Left renal pelvis (tissue), 4 donors: ENCODE measurements around the gene BRI3. TPM values are rescaled to one million over a fixed set of nuclear protein-coding genes. Genes with fewer than 3 reads are reported as not detected.

Experiments used
- DNase-seq, 4 donors: peaks; one replicate each; pipeline ENCODE4 v3.0.0-alpha.2; 2013; ENCODE audit warnings: low read depth in 4 of 4, low spot score in 3 of 4
- polyA plus RNA-seq, 4 donors: library from polyadenylated mRNA; unstranded; fragments of 120-200 nt; gene quantifications; one replicate each; pipeline ENCODE4 v1.2.1, GENCODE V29; 2013; ENCODE audit not compliant: insufficient read length in 4 of 4

The BRI3 gene
- polyA plus RNA-seq, 4 donors, result 81.7 to 109 (median 96.0) TPM

DNA sequence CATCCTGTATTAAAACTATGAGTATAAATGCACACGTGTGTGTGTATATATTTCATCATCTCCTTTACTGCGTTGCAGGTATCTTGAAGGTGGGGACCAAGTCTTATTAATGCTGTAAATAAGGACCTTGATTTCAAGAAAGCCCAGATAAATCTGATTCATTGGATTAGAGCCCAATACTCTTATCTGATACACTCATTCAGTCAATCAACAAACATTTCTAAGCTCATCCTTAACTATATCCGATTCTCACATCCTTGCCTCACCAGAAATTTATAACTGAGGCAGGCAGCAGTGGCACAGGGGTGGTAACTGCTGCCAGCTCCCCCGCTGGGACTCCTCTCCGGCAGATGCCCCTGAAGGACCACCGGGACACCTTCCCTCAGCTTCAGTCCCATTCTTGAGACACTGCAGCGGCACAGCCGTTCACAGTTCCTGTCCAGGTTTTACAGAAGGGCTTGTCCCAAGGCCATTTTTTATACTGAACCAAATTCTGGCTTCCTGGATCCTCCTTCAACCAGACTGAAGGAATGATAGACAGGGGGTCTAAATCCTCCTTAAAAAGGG is 54.0 kb downstream of the BRI3 start:
- DNase-seq, result no peak

DNA sequence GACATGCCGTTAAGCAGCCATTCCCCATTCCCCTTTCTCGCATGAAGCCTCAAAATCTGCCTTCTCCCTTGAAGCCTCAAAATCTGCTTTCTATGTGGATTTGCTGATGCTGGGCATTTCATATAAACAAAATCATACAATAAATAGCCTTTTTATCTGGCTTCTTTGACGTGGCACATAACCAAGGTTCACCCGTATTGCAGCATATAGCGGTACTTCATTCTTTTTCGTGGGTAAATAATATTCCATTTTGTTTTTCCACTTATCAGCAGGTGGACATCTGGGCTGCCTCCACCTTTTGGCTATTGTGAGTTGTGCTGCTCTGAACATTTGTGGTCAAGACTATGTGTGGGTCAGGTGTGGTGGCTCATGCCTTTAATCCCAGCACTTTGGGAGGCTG is 57.0 kb downstream of the BRI3 start:
- no peak for DNase-seq

DNA sequence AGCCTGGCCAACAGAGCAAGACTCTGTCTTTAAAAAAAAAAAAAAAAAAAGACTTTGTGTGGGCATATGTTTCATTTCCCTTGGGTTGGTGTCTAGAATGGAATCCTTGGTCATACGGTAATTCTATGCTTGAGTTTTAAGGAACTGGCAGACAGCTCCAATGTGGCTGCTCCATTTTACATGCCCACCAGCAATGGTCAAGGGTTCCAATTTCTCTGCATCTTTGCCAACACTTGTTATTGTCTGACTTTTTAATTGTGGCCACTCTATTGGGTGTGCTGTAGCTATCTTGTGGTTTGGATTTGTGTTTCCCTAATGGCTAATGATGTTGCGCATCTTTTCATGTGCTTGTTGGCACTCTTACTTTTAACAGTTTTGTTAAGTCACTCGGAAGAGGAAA is 57.6 kb downstream of the BRI3 start:
- no peak for DNase-seq

DNA sequence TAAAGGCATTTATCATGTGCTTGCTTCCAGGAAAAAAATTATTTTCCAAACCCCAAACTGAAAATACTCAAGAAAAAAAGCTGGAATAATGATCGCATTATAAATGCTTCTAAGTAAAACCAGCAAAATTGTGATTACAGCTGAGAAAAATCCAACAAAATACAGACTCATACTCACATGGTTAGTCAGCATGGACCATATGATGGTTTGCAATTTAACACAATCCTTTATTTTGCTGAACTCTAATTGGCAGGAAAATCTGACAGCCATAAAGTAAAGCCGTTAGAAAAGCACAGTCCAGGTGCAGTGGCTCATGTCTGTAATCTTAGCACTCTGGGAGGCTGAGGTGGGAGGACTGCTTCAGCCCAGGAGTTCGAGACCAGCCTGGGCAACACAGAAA is 59.6 kb downstream of the BRI3 start:
- no peak for DNase-seq

Other genes with a start within 250 kb of the BRI3 start
- 10 to 100 TPM in 3 of 4 donors, 1 to 10 TPM in 1; 8.4 to 15.3 (median 13.4) TPM for gene LMTK2, start 174.8 kb upstream of the BRI3 start, polyA plus RNA-seq
- gene BHLHA15, start 70.2 kb upstream of the BRI3 start, polyA plus RNA-seq, result under 1 TPM in 1 of 4 donors, not detected in 3; 0.18 TPM
- 10 to 100 TPM; 13.8 to 23.1 (median 15.5) TPM for gene TECPR1, start 29.5 kb upstream of the BRI3 start, polyA plus RNA-seq
- 10 to 100 TPM in 3 of 4 donors, 1 to 10 TPM in 1; 2.3 to 15.6 (median 14.0) TPM for gene BAIAP2L1, start 119.4 kb downstream of the BRI3 start, polyA plus RNA-seq